GM04504 (cell line): ENCODE measurements around the gene COASY.

Experiments used
- DNase-seq: peaks from one replicate; pipeline ENCODE4 v3.0.0-alpha.2; 2012; ENCODE audit warnings: low read depth

The COASY gene

GRCh38 chr17:42561897-42562387 is at the start of gene COASY:
Gene COASY, plus strand, starts transcription at chr17:42562148. Its CDS starts 475 bp downstream, at chr17:42562623.
- peak; percentile 95 for DNase-seq

- DNase-seq = no peak
These were observed 49.7 kb upstream of the COASY start for GRCh38 chr17:42512246-42512645.

- no peak for DNase-seq
These were observed 49.2 kb upstream of the COASY start for GRCh38 chr17:42512733-42513251.

- DNase-seq = no peak
These were observed 48.3 kb upstream of the COASY start for GRCh38 chr17:42513686-42514085.

- DNase-seq = no peak
These were observed 47.7 kb upstream of the COASY start for GRCh38 chr17:42514279-42514678.

GRCh38 chr17:42514867-42515266 is 47.1 kb upstream of the COASY start:
- no peak for DNase-seq

- peak; percentile 89 for DNase-seq
These were observed 44.4 kb upstream of the COASY start for GRCh38 chr17:42517516-42517915.

- peak; percentile 96 for DNase-seq
These were observed 43.7 kb upstream of the COASY start for GRCh38 chr17:42518046-42518754.

GRCh38 chr17:42518755-42519545 is 43.0 kb upstream of the COASY start:
- no peak for DNase-seq

- peak; percentile 99 for DNase-seq
These were observed 42.1 kb upstream of the COASY start for GRCh38 chr17:42519546-42520491.

GRCh38 chr17:42520540-42520951 is 41.4 kb upstream of the COASY start:
- no peak for DNase-seq

- DNase-seq = no peak
These were observed 40.9 kb upstream of the COASY start for GRCh38 chr17:42521036-42521435.

- DNase-seq = no peak
These were observed 40.2 kb upstream of the COASY start for GRCh38 chr17:42521666-42522262.

GRCh38 chr17:42522263-42522790 is 39.6 kb upstream of the COASY start:
- DNase-seq = no peak

GRCh38 chr17:42522798-42523278 is 39.1 kb upstream of the COASY start:
- no peak for DNase-seq

- DNase-seq = peak; percentile 51
These were observed 36.7 kb upstream of the COASY start for GRCh38 chr17:42525221-42525620.

- no peak for DNase-seq
These were observed 35.9 kb upstream of the COASY start for GRCh38 chr17:42526031-42526444.

GRCh38 chr17:42527932-42528331 is 34.0 kb upstream of the COASY start:
- no peak for DNase-seq

- no peak for DNase-seq
These were observed 32.9 kb upstream of the COASY start for GRCh38 chr17:42529061-42529460.

GRCh38 chr17:42530952-42531454 is 30.9 kb upstream of the COASY start:
- DNase-seq = no peak
